Measurements from ENCODE around the gene KCNJ16. TPM values are rescaled to one million over a fixed set of nuclear protein-coding genes. Genes with fewer than 3 reads are reported as not detected.

The KCNJ16 gene
- total and polyA plus RNA-seq, 8 donors: 20.5 to 65.2 (median 28.4) TPM

DNA sequence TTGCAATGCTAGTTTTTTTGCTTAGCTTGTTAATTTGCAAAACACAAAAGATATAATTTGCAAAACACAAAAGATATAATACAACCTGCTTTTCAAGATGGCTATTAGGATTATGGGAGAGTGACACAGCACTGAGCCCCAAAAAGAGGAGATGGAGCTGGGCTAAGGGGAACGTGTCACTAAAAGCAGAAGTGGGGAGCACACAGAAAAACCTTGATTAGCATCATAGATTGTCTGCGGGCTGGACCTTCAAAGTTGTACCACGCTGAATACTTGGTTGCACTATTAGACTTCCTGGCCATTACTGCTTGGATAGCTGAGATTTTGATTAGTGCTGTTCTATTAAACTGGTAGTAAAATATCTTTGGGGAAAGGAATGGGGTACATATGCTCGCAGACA lies 36.2 kb downstream of the KCNJ16 start:
- DNase-seq: no peak
- Histone ChIP-seq H3K27me3 (no peaks in the 10 kb centered on the region), H3K36me3 (no peaks in the 10 kb centered on the region), H3K27ac (no peak overlapping the region), H3K4me1 (no peaks in the 10 kb centered on the region), H3K4me3 (no peak overlapping the region), H3K9me3 (no peaks in the 10 kb centered on the region)
- intact Hi-C loops (cut with DNase I): no loop called here
- TF ChIP-seq, protein P1, sequence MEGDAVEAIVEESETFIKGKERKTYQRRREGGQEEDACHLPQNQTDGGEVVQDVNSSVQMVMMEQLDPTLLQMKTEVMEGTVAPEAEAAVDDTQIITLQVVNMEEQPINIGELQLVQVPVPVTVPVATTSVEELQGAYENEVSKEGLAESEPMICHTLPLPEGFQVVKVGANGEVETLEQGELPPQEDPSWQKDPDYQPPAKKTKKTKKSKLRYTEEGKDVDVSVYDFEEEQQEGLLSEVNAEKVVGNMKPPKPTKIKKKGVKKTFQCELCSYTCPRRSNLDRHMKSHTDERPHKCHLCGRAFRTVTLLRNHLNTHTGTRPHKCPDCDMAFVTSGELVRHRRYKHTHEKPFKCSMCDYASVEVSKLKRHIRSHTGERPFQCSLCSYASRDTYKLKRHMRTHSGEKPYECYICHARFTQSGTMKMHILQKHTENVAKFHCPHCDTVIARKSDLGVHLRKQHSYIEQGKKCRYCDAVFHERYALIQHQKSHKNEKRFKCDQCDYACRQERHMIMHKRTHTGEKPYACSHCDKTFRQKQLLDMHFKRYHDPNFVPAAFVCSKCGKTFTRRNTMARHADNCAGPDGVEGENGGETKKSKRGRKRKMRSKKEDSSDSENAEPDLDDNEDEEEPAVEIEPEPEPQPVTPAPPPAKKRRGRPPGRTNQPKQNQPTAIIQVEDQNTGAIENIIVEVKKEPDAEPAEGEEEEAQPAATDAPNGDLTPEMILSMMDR (IDR thresholded peaks at IDR 0.05): no peak
- WGBS, 2 donors: 72 to 85% methylated on average over 4 of the region's 4 CpGs
- FAIRE-seq: no peak
- no peak for ATAC-seq

DNA sequence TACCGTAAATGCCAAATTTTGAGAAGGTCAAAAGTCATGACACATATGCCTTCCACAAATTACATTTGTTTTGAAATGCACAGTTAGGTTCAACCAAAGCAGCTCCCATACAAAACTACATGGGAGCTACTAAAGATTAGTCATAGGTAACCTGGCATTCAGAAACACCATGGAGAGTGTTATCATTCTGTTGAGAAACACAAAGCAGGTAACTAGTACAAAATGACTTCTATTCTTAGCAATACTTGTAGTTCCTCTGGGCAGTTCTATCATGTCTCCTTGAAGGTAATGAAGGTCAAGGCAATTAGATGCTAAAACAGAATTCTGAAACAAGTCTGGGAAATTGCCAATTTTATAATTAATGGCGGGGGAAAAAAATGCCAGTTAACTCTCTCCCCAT lies 39.4 kb downstream of the KCNJ16 start:
- Histone ChIP-seq H3K4me1 (no peaks in the 10 kb centered on the region), H3K9me3 (no peaks in the 10 kb centered on the region), H3K4me3 (no peak overlapping the region), H3K27me3 (no peaks in the 10 kb centered on the region), H3K36me3 (no peaks in the 10 kb centered on the region), H3K27ac (no peak overlapping the region)
- intact Hi-C loops (cut with DNase I): no loop called here
- DNase-seq (no peak), ATAC-seq (no peak), FAIRE-seq (no peak)
- 83 to 87% methylated on average over 2 of the region's 2 CpGs for WGBS, 2 donors
- TF ChIP-seq, protein P1 (IDR thresholded peaks at IDR 0.05): no peak

DNA sequence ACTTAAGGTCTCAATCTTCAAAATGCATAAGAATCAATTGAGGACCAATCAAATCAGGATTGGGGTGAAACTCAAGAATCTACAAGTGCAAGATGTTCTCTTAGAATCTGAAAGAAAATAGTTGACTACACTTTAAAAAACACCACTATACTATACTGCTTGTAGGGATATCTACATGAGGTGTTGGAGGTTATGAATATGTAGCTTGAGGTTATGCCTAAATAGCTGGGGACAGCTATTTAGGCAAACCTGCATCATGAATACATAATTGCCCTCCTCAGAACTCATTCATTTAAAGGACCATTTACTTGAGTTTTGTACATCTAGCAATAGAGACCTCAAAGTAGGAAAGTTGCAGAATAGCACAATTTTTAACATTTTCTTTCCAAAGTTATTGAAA lies 40.1 kb downstream of the KCNJ16 start:
- DNase-seq: no peak
- Histone ChIP-seq H3K4me3 (no peak overlapping the region), H3K27ac (no peak overlapping the region), H3K27me3 (no peaks in the 10 kb centered on the region), H3K9me3 (no peaks in the 10 kb centered on the region), H3K36me3 (no peaks in the 10 kb centered on the region), H3K4me1 (peaks cover 0 to 2% (median 0%) of the 10 kb centered on the region in 3 donors)
- FAIRE-seq: no peak
- TF ChIP-seq, protein P1 (IDR thresholded peaks at IDR 0.05): no peak
- intact Hi-C loops (cut with DNase I): no loop called here
- ATAC-seq: no peak

DNA sequence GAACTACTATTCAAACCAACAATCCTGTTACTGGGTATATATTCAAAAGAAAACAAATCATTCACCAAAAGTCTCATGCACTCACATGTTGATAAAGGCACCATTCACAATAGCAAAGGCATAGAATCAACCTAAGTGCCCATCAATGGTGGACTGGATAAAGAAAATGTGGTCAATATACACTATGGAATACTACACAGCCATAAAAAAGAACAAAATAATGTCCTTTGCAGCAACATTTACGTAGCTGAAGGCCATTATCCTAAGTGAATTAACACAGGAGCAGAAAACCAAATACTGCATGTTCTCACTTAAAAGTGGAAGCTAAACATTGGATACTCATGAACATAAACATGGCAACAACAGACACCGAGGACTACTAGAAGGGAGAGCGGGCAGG lies 41.9 kb downstream of the KCNJ16 start:
- WGBS, 2 donors: 88 to 94% methylated on average over 3 of the region's 3 CpGs
- Histone ChIP-seq H3K9me3 (no peaks in the 10 kb centered on the region), H3K36me3 (no peaks in the 10 kb centered on the region), H3K27me3 (no peaks in the 10 kb centered on the region), H3K27ac (no peak overlapping the region), H3K4me1 (peaks cover 0 to 2% (median 0%) of the 10 kb centered on the region in 3 donors), H3K4me3 (no peak overlapping the region)
- FAIRE-seq: no peak
- DNase-seq: no peak
- no peak for ATAC-seq
- TF ChIP-seq, protein P1 (IDR thresholded peaks at IDR 0.05): no peak
- intact Hi-C loops (cut with DNase I): no loop called here

DNA sequence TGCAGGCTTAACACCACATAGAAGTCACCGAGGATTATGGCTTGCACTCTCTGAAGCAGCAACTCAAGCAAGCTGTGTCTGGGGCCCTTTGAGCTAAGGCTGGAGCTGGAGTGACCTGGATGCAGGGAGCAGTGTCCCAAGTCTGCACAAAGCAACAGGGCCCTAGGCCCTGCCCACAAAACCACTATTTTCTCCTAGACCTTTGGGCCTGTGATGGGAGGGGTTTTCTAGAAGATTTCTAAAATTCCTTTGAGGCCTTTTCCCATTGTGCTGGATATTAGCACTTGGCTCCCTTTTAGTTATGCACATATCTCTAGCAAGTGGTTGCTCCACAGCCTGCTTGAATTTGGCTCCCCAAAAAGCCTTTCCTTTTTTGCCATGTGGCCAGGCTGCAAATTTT lies 44.5 kb downstream of the KCNJ16 start:
- FAIRE-seq (no peak), ATAC-seq (no peak), DNase-seq (no peak)
- peaks cover 0 to 2% (median 0%) of the 10 kb centered on the region in 3 donors for H3K4me1 ChIP-seq
- TF ChIP-seq, protein P1 (IDR thresholded peaks at IDR 0.05): no peak
- H3K27me3 ChIP-seq: no peaks in the 10 kb centered on the region
- no peaks in the 10 kb centered on the region for H3K9me3 ChIP-seq
- intact Hi-C loops (cut with DNase I): no loop called here
- no peak overlapping the region for H3K4me3 ChIP-seq
- 78 to 93% methylated on average over 1 of the region's 1 CpG for WGBS, 2 donors
- no peaks in the 10 kb centered on the region for H3K36me3 ChIP-seq
- H3K27ac ChIP-seq: peak overlapping the region in 1 of 4 donors; percentile 49
